HUES64 (cell line): Measurements from ENCODE around the gene HIVEP3.

ENCODE experiments used
- H3K27ac ChIP-seq: 2 replicates; pipeline ENCODE4 v1.7.0; 2013; ENCODE audit warnings: low read depth, low read length, inconsistent platforms
- H3K27me3 ChIP-seq: 2 replicates; pipeline ENCODE4 v1.6.1; 2013; ENCODE audit warnings: mild to moderate bottlenecking, low read length; ENCODE audit not compliant: insufficient read depth
- H3K36me3 ChIP-seq: 2 replicates; pipeline ENCODE4 v1.6.1; 2013; ENCODE audit warnings: mild to moderate bottlenecking, low read length; ENCODE audit not compliant: insufficient read depth
- H3K4me1 ChIP-seq: 2 replicates; pipeline ENCODE4 v1.6.1; 2013; ENCODE audit warnings: mild to moderate bottlenecking, low read length, moderate library complexity; ENCODE audit not compliant: insufficient read depth
- H3K4me3 ChIP-seq: 2 replicates; pipeline ENCODE4 v1.5.1; 2013; ENCODE audit warnings: mild to moderate bottlenecking, low read length, moderate library complexity
- H3K9ac ChIP-seq: 2 replicates; pipeline ENCODE4 v1.6.1; 2013; ENCODE audit warnings: mild to moderate bottlenecking, low read depth, low read length
- H3K9me3 ChIP-seq: 2 replicates; pipeline ENCODE4 v1.6.1; 2013; ENCODE audit warnings: low read depth, low read length; ENCODE audit not compliant: insufficient read depth
- WGBS: fragments of 150-250, 120-280 bp; methylation state at CpG from one replicate; pipeline ENCODE4 v1.1.7; 2013; ENCODE audit warnings: missing lambda C conversion rate; 5-methylcytosine and 5-hydroxymethylcytosine counted together

The HIVEP3 gene

GRCh38 chr1:41779360-41779759 is 139.4 kb downstream of the HIVEP3 start:
- WGBS = 92% methylated on average over 6 of the region's 6 CpGs
- H3K9ac ChIP-seq = no peak overlapping the region
- no peaks in the 10 kb centered on the region for H3K36me3 ChIP-seq
- no peak overlapping the region for H3K4me3 ChIP-seq
- H3K27me3 ChIP-seq = no peaks in the 10 kb centered on the region
- no peak overlapping the region for H3K27ac ChIP-seq
- H3K4me1 ChIP-seq = peaks cover 4% of the 10 kb centered on the region; the same call in 1 of the 2 replicates
- H3K9me3 ChIP-seq = no peaks in the 10 kb centered on the region

- Histone ChIP-seq H3K9ac (no peak overlapping the region), H3K27ac (no peak overlapping the region), H3K4me1 (peaks cover 4% of the 10 kb centered on the region; the same call in 1 of the 2 replicates), H3K36me3 (no peaks in the 10 kb centered on the region), H3K4me3 (no peak overlapping the region), H3K9me3 (no peaks in the 10 kb centered on the region), H3K27me3 (no peaks in the 10 kb centered on the region)
- 91% methylated on average over 10 of the region's 10 CpGs for WGBS
Observed at GRCh38 chr1:41777695-41778094, 141.0 kb downstream of the HIVEP3 start.

GRCh38 chr1:41776891-41777441 is 141.8 kb downstream of the HIVEP3 start:
- no peak overlapping the region for H3K27ac ChIP-seq
- H3K4me3 ChIP-seq = no peak overlapping the region
- no peaks in the 10 kb centered on the region for H3K27me3 ChIP-seq
- no peaks in the 10 kb centered on the region for H3K9me3 ChIP-seq
- H3K9ac ChIP-seq = no peak overlapping the region
- WGBS = 91% methylated on average over 8 of the region's 8 CpGs
- H3K4me1 ChIP-seq = peaks cover 4% of the 10 kb centered on the region; the same call in 1 of the 2 replicates
- no peaks in the 10 kb centered on the region for H3K36me3 ChIP-seq

- no peak overlapping the region for H3K27ac ChIP-seq
- no peaks in the 10 kb centered on the region for H3K27me3 ChIP-seq
- H3K4me1 ChIP-seq = peaks cover 4% of the 10 kb centered on the region; the same call in 1 of the 2 replicates
- no peaks in the 10 kb centered on the region for H3K36me3 ChIP-seq
- WGBS = 87% methylated on average over 6 of the region's 6 CpGs
- H3K4me3 ChIP-seq = no peak overlapping the region
- no peak overlapping the region for H3K9ac ChIP-seq
- no peaks in the 10 kb centered on the region for H3K9me3 ChIP-seq
Observed at GRCh38 chr1:41775956-41776585, 142.7 kb downstream of the HIVEP3 start.

GRCh38 chr1:41774471-41774990 is 144.2 kb downstream of the HIVEP3 start:
- no peaks in the 10 kb centered on the region for H3K9me3 ChIP-seq
- 98% methylated on average over 2 of the region's 2 CpGs for WGBS
- no peaks in the 10 kb centered on the region for H3K27me3 ChIP-seq

GRCh38 chr1:41773842-41774241 is 144.9 kb downstream of the HIVEP3 start:
- 83% methylated on average over 3 of the region's 3 CpGs for WGBS
- no peak overlapping the region for H3K9ac ChIP-seq
- H3K4me3 ChIP-seq = no peak overlapping the region
- H3K27ac ChIP-seq = no peak overlapping the region
- H3K36me3 ChIP-seq = no peaks in the 10 kb centered on the region
- no peaks in the 10 kb centered on the region for H3K9me3 ChIP-seq
- H3K27me3 ChIP-seq = no peaks in the 10 kb centered on the region
- no peaks in the 10 kb centered on the region for H3K4me1 ChIP-seq

More at GRCh38 chr1:41774471-41774990, 144.2 kb downstream of the HIVEP3 start:
- Histone ChIP-seq H3K9ac (no peak overlapping the region), H3K27ac (no peak overlapping the region), H3K4me1 (no peaks in the 10 kb centered on the region), H3K36me3 (no peaks in the 10 kb centered on the region), H3K4me3 (no peak overlapping the region)

GRCh38 chr1:41773144-41773591 is 145.6 kb downstream of the HIVEP3 start:
- H3K36me3 ChIP-seq = no peaks in the 10 kb centered on the region
- no peak overlapping the region for H3K9ac ChIP-seq
- H3K27ac ChIP-seq = no peak overlapping the region
- H3K9me3 ChIP-seq = no peaks in the 10 kb centered on the region
- no peaks in the 10 kb centered on the region for H3K27me3 ChIP-seq
- H3K4me3 ChIP-seq = no peak overlapping the region
- 90% methylated on average over 5 of the region's 5 CpGs for WGBS
- H3K4me1 ChIP-seq = no peaks in the 10 kb centered on the region

GRCh38 chr1:41769068-41769467 is 149.7 kb downstream of the HIVEP3 start:
- no peaks in the 10 kb centered on the region for H3K9me3 ChIP-seq
- no peaks in the 10 kb centered on the region for H3K27me3 ChIP-seq
- H3K27ac ChIP-seq = no peak overlapping the region
- no peaks in the 10 kb centered on the region for H3K4me1 ChIP-seq
- no peaks in the 10 kb centered on the region for H3K36me3 ChIP-seq
- 97% methylated on average over 2 of the region's 2 CpGs for WGBS
- no peak overlapping the region for H3K9ac ChIP-seq
- H3K4me3 ChIP-seq = no peak overlapping the region

GRCh38 chr1:41768583-41768982 is 150.1 kb downstream of the HIVEP3 start:
- Histone ChIP-seq H3K9ac (no peak overlapping the region), H3K4me3 (no peak overlapping the region), H3K36me3 (no peaks in the 10 kb centered on the region), H3K9me3 (no peaks in the 10 kb centered on the region), H3K27me3 (no peaks in the 10 kb centered on the region), H3K4me1 (no peaks in the 10 kb centered on the region), H3K27ac (no peak overlapping the region)
- WGBS = 79% methylated on average over 5 of the region's 6 CpGs

GRCh38 chr1:41767534-41768525 is 150.9 kb downstream of the HIVEP3 start:
- Histone ChIP-seq H3K27ac (no peak overlapping the region), H3K9ac (no peak overlapping the region)
- WGBS = 89% methylated on average over 11 of the region's 11 CpGs

GRCh38 chr1:41766546-41766945 is 152.2 kb downstream of the HIVEP3 start:
- Histone ChIP-seq H3K9me3 (peaks cover 10% of the 10 kb centered on the region; the same call in 1 of the 2 replicates), H3K4me3 (no peak overlapping the region), H3K9ac (no peak overlapping the region), H3K27me3 (no peaks in the 10 kb centered on the region), H3K4me1 (no peaks in the 10 kb centered on the region), H3K36me3 (no peaks in the 10 kb centered on the region), H3K27ac (no peak overlapping the region)
- 98% methylated on average over 2 of the region's 2 CpGs for WGBS

More at GRCh38 chr1:41767534-41768525, 150.9 kb downstream of the HIVEP3 start:
- Histone ChIP-seq H3K36me3 (no peaks in the 10 kb centered on the region), H3K4me1 (no peaks in the 10 kb centered on the region), H3K27me3 (no peaks in the 10 kb centered on the region), H3K9me3 (no peaks in the 10 kb centered on the region), H3K4me3 (no peak overlapping the region)
